NCI-H2227 (cell line): ENCODE results near the gene CDKN1B.
"Not testable (repeated sequence)": the region's sequence is repeated elsewhere in the genome, so short reads cannot be mapped to it uniquely, and the experiment has no call there.

Experiments used
- DNase-seq: peaks from one replicate; lab custom pipeline; 2025; ENCODE audit not compliant: unreplicated experiment; lab: John Stamatoyannopoulos, UW

CDKN1B gene

GRCh38 chr12:12723681-12724420, 6.7 kb downstream of the CDKN1B start:
- peak; percentile 38 for DNase-seq

GRCh38 chr12:12724421-12725085, 7.4 kb downstream of the CDKN1B start:
- no peak for DNase-seq

GRCh38 chr12:12725086-12725955, 8.2 kb downstream of the CDKN1B start:
- DNase-seq, result peak; percentile 97

- no peak for DNase-seq
Measured at GRCh38 chr12:12725956-12726554, 8.9 kb downstream of the CDKN1B start.

- DNase-seq, result no peak
Measured at GRCh38 chr12:12726555-12727093, 9.5 kb downstream of the CDKN1B start.

GRCh38 chr12:12731178-12731577, 14.0 kb downstream of the CDKN1B start:
- no peak for DNase-seq

GRCh38 chr12:12731785-12732184, 14.6 kb downstream of the CDKN1B start:
- DNase-seq, result no peak

GRCh38 chr12:12733118-12733517, 15.9 kb downstream of the CDKN1B start:
- no peak for DNase-seq

GRCh38 chr12:12734054-12734453, 16.9 kb downstream of the CDKN1B start:
- no peak for DNase-seq

GRCh38 chr12:12734561-12735071, 17.4 kb downstream of the CDKN1B start:
- no peak for DNase-seq

GRCh38 chr12:12735301-12735700, 18.1 kb downstream of the CDKN1B start:
- no peak for DNase-seq

GRCh38 chr12:12736759-12737676, 19.9 kb downstream of the CDKN1B start:
- peak; percentile 48 for DNase-seq

GRCh38 chr12:12738152-12738551, 21.0 kb downstream of the CDKN1B start:
- not testable (repeated sequence) for DNase-seq

- no peak for DNase-seq
Measured at GRCh38 chr12:12741660-12742059, 24.5 kb downstream of the CDKN1B start.

- no peak for DNase-seq
Measured at GRCh38 chr12:12744546-12745305, 27.6 kb downstream of the CDKN1B start.

GRCh38 chr12:12745576-12746211, 28.5 kb downstream of the CDKN1B start:
- DNase-seq, result no peak

GRCh38 chr12:12747278-12747677, 30.1 kb downstream of the CDKN1B start:
- no peak for DNase-seq

GRCh38 chr12:12748044-12748443, 30.9 kb downstream of the CDKN1B start:
- DNase-seq, result no peak
